CD4-positive, alpha-beta T cell treated with Interleukin-10 for 1 hour (primary cell): ENCODE results near the gene WARS2.
A peak's percentile ranks its signal among the peaks of the same experiment; 100 is the strongest.

Source experiments
- DNase-seq: peaks from one replicate; pipeline ENCODE4 v3.0.0-alpha.2; 2020

The WARS2 gene

DNA sequence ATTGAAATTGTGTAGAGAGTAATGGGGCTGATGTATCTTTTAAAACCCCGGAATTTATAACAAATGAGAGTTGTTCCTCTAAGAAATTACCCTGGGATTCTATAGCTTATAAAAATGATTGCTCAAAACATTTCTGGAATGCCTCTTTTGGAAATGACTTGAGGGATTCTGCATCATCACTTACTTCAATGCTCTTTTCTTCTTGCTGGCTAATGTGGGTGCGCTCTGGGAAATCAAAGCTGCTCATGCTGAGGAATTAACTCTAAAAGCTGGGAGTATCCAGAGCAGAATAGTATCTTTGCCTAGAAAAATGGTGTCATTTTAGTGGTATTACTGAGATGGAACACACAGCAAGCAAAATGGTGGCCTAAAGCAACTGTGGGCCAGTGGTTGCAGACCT lies 129.3 kb downstream of the WARS2 start:
- no peak for DNase-seq

DNA sequence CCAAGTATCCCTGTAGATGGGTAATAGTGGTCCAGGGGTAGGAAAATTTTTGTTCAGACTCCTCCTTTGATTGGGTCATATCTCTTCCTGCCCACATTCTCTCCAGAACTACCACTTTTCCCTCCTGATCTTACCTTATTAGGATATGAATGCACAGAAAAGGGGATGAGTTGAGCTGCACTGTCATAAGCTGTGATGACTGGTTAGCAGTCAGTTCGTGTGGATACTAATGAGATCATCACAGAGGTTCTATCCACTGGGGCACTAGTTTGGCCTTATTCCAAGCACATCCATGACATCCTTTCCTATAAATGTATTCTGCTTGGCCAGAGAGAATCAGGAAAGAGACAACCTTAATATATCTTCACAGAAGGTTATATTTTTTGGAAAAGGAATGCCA lies 130.3 kb downstream of the WARS2 start:
- DNase-seq: no peak

DNA sequence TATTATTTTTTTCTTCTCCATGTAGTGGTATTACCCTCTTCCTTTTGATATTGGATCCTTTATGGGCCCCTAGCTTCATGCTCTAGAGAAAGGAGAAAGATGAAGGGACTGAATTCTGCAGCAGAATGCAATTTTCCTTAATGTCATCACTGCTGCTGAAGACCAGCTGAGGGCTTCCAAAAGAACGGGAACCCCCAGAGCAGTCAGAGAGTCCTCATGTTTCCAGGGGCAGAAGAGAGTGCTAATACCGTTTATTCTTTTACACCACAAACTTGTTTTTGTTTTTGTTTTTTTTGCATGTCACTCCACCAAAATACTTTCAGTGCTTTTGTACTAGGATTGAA lies 131.2 kb downstream of the WARS2 start:
- no peak for DNase-seq

DNA sequence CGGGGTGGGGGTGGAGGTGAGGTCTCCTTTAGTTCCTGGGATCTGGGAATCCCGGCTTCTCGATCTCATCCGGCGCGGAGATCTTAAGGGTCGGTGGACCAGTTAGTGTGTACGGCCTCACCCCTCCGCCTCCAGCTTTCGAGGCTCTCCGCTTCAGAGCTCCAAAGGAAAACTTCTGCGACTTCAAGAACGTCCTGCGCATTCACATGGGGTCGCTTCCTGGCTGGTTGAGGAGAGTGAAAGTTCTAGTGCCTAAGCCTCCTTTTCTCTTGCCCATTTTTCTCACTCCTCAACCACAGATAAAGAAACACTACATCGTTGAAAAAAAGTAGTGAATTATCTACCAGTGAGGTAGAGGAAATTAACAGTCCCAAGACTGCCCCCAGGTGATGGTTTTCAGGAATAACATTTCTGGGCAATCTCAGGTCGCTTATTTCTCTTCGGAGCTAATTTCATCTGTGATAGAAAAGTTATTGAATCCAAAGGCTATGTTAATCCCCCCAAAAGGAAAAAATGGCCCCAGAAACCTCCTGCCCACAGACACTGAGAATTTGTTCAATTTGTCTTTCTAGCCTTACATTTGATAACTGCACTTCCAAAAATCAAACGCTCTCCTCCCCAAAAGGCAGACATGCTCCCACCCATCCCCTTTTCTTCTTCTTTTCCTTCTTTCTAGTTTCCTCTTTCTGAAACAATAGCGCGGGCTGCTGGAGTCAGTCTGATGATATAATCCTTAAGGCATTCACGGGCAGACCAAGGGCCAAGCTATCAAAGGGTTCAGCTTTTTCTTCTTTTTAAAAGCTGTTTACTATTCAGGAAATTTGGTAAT lies 131.8 kb downstream of the WARS2 start:
- peak; percentile 17 for DNase-seq

DNA sequence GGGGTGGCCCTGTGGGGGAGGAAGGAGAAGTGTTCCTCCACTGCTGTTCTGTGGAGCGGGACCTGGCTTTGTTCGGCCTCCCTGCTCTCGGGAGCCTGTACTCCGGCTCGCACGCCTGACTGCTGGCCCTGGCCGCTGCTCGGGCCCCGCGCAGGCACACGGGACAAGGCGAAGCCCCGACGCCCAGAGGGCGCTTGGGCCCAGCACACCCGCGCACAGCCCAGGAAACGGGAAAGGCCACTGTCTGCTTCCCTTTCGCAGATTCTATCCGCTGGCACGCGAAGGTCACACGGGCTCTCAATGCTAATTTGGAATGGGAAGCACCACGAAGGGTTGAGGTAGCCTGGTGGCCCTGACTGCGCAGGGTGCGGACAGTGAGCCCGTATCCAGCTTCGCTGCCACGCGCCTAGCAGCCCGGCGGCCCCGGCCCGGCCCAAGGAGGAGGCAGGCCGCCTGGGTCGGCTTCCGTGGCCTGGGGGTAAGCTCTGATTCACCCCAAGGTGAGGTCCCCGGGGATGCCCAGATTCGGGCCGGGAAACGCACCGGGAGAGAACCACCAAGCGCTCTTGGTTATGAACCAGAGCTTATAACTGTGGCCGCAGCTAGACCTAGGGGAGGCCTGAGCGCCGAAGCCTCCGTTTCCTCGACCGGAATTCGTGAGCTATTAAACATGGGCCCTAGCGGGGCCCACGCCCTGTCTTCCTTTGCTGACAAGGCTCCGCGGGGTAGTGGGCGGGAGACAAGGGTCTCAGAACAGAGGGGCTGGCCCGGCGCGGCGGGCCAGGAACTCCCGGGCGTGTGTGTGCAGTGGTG lies 132.6 kb downstream of the WARS2 start:
- no peak for DNase-seq

DNA sequence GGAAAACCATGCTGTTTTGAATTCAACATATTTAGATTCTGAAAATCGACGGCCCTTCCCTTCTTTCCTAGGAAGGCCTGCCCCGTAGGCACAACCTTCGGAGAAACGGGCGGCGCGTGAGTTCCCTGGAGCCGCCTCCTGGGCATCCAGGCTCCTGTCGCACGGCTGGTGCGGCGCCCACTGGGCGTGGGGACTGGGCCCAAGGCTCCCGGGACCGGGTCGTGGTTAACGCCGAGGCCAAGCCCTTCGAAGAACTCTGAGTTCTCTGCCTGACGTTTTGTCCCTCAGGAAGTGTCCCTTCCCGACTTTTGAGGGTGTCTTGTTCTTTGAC lies 133.1 kb downstream of the WARS2 start:
- no peak for DNase-seq

DNA sequence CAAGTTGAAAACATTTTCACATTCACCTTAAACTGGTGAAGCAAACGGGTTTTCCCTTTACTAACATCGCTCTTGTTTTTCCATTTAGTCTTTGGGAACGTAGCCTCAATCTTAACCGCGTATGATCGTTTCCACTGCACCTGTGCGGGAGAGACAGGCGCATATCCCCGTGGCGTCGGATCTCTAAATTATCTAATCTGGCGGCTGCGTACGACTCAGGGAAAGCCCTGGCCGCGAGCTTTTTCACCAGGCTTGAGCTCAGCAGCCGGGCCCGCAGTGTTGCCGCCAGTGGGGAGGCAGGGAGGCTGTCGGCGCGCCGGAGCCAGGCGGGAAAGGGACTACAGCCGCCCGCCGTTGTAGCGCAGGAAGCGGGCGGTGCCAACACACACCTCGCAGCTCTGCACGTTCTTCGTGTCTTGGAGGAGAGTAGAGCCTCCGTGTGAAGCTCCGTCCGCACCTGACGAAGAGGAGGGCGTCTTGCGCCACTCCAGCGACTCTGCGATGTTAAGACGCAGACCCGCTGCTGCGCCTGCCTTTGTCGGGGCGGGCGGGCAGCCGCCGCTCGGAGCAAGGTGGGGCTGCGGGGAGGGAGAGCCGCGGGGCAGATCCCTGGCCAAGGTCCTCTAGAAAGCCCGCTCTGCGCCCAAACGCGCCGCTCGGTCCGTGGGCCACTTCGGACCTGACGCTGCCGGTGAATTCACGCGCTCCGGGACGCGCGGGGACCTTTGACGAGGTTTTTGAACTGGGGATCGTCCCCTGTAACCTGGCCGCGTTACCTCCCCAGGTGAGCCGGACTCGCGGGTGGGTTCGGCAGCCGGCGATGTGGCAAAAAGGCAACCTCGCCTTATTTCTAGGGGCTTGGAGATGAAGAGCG lies 133.8 kb downstream of the WARS2 start:
- no peak for DNase-seq

DNA sequence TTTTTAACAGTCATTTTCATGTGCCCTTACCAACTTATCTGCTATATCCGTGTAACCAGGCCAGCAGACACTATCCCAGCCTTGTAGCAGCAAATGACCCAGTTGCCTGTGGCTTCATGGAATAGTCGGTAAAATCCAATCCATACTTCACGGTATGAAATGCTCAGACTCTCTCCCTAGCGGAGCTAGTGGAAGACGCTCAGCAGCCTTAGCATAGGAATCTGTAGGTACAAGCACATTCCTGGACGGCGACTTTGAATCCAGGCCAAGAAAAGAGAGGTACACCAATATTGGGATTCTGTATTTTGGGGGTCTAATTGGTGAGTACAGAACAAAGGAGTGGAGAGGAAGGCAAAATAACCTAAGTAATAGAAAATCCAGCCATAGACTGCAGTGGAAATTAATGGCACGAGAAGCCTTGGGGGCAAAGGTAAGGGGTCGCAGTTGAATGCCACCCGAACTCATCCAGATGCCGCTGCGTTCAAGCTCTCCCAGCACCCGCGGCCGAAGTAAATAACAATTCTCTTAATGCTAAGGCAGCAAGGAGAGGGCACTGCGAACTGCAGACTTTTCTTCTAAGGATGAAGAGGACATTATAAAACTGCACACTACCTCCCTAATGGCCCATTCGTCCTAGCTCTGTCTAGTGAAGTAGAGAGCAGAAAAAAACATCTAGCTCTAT lies 134.6 kb downstream of the WARS2 start:
- DNase-seq: no peak

DNA sequence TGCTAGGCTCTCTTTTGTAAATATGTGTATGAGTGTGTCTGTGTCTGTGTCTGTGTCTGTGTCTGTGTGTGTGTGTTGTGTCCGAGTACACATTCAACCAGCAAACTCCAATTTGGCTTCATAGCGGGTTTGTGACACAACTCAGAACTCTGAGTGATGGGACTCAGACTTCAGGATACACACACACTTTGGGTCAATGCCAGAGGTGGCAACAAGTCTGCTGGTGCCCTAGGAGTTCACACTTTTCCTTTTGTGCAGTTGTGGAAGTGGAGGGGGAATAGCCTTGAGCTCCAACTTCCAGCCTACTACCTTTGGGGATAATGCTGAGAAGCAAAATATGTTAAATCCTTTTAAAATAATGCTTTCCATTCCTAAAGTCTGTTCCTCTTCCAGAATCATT lies 135.7 kb downstream of the WARS2 start:
- no peak for DNase-seq

DNA sequence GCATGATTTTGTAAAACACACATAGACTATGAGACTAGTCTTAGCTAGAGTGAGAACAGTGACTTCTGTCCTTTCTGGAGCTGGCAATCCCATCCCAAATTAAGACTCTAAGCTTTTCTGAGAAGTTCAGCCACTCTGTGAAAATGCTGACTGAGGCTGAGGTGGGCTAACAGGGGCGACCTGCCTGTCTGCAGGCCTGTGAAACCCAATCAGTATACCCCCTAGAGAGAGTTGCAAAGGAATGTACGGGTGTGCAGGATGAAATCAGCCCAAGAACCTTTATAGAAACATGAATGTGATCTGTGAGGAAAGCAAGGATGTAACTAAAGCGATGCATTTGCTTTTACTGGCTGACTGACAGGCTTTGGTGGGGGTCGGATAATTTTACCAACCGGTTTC lies 136.3 kb downstream of the WARS2 start:
- no peak for DNase-seq

DNA sequence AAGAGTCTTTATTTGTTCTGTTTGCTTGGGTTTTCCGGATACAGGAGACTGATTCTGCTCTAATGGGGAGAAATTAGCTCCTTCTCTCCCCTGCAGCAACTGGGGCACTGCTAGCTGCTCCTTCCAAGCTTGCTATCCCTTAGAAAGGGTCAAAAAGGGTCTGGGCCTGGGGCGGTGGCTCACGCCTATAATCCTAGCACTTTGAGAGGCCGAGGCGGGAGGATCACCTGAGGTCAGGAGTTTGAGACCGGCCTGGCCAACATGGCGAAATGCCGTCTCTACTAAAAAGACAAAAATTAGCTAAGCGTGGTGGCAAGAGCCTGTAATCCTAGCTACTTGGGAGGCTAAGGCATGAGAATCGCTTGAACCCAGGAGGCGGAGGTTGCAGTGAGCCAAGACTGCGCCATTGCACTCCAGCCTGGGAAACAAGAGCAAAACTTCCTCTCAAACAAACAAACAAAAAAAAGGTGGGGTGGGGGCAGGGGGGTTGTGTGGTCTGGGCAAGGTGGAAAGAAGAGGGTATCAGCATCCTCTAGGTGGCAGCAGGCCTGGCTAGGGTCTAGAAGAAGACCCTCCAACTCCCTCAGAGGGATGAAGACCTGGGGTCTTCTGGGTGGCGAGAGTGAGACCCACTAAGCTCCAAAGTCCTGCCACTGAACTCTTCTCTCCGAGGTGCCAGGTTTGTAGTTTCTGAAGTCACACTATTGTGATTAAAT lies 136.9 kb downstream of the WARS2 start:
- DNase-seq: no peak

DNA sequence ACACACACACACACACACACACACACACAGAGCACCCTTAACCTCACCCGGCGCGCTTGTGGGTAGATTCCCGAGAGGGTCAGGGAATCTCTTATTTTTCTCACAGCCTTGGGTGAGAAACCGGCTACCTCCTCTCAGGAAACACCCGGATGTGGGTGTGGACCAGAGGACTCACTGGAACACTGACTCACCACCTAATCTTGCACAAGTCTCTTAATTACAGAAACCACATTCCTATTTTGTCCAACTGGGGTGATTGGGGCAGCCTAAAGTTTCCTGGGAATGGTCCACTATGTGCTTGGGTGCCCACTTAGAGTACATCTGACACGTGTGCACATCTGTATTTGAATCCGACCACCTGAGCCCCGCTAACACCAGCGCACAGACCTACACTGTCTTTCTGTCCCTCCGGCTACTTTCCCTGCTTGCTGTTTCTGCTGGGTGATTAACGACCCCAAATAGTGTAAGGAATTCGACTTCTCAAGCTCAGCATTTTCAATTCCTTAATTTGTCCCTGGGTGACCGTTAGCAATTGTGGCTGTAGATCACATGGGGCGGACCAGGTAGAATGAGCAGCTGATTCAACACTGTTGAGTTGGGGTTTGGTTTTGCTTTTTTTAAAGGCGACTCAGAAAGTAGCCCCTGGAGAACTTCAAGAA lies 138.3 kb downstream of the WARS2 start:
- no peak for DNase-seq

DNA sequence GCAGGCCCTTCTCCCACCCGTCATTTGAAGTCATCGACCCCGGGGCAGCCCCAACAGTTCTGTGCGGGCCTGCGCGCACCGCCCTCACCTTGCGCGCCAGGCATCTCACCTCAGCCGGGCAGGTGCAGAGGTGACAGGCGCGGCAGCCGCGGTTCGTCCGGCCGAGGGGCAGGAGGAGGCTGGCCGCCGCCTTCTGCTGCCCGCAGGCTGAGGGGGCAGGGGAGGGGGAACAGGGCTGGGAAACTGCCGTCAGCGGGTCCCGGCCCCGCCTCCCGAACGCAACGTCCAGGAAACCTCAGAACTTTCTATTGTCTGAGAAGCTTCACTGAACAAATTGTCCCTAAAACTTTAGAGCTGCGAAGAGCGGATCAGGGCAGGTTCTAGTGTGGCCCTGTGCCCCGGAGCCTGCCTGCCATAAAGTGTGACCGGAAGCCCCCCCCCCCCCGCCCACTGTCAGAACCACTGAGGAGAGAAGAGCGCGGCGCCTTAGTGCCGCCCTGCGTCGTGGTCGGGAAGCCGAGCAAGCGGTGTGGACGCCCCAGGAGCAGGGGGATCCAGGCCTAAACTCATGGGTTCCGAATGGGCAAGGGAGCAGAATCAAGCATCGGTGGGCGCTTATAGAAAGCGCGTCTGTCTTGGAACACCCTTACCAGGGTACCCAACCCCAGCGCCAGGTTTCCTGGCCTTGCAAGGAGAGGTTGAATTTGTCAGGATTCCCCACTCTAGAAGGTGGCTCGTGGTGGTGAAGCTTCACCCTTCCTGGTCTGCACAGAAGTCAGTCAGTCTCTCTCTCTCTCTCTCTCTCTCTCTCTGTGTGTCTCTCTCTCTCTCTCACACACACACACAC lies 139.0 kb downstream of the WARS2 start:
- no peak for DNase-seq

DNA sequence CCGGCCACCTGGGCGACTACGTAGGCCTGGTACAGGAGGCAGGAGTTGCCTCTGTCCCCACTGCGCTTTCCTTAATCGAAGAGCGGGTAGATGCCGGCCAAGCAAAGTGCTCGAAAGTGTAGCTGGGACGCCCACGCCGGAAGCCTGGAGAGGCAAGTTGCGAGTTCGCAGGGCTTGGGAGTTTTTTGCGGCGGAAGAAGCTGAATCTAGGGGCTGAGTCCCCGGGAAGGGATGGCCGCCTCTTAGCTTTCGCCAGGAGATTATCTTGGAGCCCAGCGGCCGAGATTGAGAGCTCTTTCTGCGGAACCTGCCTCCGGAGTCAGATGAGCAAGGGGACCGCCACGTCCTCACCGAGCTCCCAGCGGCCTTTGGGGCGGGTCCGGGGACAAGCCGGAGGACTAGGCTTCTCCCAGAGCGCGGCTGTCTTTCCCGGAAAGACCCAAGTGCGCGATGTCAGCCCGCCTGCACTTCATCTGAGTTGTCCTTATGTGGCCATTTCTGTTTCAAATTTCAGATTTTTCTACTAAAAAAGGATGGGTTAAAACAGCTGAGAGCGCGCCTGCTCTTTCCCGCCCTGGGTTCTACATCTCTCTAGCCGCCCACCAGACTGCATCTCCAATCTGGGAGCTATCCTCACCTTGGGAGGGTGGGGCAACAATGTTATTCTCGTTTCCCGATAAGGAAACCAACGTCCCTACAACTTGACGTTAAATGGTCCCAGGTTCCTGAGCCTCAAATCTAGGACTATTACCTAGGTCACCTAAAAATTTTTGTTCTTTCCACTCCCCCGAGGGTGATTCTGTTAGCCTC lies 139.9 kb downstream of the WARS2 start:
- DNase-seq: no peak

DNA sequence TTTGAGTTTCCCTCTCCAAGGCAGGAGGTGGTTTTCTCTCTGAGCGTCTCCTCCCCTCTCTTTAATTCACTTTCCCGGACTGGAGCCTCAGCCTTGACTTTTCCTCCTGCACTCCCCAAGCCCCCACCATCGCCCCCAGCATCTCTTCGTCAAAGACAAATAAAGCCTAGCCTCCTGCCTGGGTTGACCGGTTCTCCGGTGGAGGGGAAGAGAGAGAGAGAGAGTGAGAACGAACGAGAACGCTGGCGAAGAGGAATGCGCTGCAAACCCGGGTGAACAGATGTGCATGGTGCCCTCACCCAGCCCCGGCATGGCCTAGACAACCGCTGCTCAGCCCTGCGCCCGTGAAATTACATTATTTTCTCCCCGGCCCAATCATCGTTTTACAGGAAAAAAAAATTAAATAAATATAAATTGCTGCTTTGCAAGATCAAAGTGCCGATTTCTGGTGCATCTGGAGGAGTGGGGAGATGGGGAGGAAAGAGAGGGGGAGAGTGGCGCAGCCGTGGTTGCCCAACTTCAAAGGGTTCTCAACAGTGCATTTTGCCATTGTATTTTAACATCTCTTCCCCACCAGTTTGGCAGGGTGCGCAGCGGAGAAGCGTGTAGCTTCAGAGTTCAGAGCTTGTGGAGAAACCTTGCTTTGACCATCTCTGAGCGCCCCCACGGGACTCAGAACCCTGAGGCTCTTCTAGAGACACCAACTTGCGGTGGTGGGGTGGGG lies 140.9 kb downstream of the WARS2 start:
- DNase-seq: no peak

DNA sequence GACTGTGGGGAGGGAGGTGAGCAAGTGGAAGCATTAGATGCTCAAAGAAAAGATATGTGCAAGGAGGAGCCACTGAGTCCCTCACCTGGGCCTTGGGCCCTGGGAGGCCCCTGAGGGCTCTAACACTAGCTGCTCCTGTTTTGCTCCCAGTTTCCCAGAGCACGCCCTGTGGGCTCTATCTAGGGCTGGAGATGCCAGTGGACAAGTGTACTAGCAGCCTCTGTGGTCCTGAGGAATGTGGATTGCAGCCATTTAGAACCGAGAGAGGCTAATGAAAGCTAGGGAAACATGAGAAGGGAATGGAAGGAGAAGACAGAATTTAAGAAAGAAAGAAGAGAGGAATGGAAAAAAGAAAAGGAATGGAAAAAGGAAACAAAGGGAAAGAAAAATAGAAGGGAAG lies 142.3 kb downstream of the WARS2 start:
- no peak for DNase-seq

DNA sequence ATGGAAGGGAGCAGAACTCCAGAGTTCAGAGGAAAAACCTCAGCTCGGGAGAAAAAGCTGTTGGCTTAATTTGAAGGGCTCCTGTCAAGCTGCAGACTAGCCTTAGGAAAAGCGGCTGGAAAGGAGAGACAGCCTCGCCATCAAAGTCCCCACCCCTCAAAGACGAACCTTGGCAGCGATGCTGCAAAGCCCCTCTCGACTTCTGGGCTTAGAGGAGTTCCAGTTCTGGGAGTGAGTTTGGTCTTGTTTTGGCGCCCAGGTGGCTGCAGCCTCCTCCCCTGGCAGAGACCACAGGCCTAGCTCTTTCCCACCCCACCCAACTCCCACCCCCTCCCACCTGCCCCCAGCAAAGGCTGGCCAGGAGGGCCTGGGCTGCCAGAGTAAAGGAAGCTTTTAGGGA lies 143.2 kb downstream of the WARS2 start:
- no peak for DNase-seq

DNA sequence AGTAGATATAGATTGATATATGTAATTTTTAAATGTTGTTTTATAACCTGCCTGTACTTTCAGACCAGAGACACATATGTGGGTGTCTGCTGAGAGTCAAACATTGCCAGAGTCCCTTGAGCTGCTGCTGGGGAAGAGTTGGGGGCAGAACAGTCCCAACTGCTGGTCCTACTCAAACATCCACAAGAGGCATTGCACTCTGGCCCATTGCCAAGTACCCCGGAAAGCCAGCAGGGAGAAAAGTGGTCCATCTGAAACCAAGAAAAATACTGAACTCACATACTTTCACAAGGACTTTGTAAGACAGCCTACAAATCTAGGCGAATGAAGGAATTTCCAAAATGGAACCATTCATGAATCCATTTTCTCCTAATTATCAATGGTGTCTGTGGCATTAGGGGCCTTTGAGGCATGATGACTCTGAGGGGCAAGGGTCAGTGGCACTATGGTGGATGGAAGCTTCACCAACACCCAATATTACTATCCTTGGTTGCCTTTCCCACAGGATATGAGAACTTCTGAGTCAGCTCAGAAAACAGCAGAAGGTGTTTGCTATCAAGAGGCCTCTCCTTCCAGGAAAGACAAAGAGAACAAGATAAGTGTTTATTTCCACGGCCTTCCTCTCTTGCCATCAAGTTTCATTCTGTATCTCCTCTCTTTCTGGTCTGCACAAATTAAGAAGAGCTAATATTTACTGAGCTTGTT lies 145.0 kb downstream of the WARS2 start:
- no peak for DNase-seq

DNA sequence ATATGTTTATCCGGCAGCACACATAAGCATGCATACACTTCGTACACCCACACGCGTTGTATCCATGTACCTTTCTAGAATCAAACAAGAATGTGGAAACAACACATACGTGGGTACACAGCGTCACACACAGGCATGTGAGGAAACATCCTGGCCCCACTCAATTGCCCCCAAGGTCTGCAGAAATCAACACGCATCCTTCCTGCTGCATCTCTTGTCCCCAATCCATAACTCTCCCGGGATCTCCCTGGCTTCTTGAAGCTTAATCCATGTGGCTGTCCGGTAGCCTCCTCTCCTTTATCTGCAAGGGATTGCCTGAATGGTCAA lies 146.8 kb downstream of the WARS2 start:
- no peak for DNase-seq
